MM.1S (cell line): ENCODE data around the gene CAMK1.

Source experiments
- EZH2 ChIP-seq: fragments of 300-600 bp; sonication (generic); optimal IDR thresholded peaks from 2 replicates; pipeline ENCODE3; 2017; ENCODE audit warnings: low read depth, mild to moderate bottlenecking, antibody characterized with exemption, low read length, mixed read lengths
- EZH2phosphoT487 ChIP-seq: fragments of 300-600 bp; sonication (generic); IDR thresholded peaks from 2 replicates; pipeline ENCODE4 v1.6.1; 2018; ENCODE audit warnings: antibody characterized with exemption, low read length
- TF ChIP-seq, protein P1 (sequence below): fragments of 300-600 bp; sonication (generic); IDR thresholded peaks from 2 replicates; pipeline ENCODE4 v1.5.1; 2016; ENCODE audit warnings: antibody characterized with exemption, low read length, mixed read lengths

DNA sequence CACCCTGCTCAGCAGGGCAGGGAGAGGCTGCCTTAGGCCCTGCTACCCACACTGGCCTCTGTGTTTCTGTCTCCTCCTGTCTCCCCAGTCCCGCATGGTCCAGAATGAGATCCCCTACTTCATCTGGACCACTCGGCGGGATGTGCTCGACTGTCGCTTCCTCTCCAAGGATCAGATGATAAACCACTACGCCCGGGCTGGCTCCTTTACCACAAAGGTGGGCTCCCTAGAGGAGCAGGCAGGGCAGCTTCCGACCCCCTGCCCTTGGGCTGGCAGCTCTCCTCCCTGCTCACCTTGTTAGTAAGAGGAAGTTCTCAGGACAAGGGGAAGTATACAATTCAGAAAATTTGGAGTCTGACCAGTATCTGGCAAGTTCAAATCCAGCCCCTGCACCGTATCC, 46.2 kb upstream of the CAMK1 start:
- TF ChIP-seq, protein P1, sequence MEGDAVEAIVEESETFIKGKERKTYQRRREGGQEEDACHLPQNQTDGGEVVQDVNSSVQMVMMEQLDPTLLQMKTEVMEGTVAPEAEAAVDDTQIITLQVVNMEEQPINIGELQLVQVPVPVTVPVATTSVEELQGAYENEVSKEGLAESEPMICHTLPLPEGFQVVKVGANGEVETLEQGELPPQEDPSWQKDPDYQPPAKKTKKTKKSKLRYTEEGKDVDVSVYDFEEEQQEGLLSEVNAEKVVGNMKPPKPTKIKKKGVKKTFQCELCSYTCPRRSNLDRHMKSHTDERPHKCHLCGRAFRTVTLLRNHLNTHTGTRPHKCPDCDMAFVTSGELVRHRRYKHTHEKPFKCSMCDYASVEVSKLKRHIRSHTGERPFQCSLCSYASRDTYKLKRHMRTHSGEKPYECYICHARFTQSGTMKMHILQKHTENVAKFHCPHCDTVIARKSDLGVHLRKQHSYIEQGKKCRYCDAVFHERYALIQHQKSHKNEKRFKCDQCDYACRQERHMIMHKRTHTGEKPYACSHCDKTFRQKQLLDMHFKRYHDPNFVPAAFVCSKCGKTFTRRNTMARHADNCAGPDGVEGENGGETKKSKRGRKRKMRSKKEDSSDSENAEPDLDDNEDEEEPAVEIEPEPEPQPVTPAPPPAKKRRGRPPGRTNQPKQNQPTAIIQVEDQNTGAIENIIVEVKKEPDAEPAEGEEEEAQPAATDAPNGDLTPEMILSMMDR, result no peak
- TF ChIP-seq EZH2, result no peak
- TF ChIP-seq EZH2phosphoT487, result no peak
